K562 (cell line): ENCODE measurements around the gene BRD7. TPM values are rescaled to one million over a fixed set of nuclear protein-coding genes. Genes with fewer than 3 reads are reported as not detected.

Source experiments
- CHAMP1 ChIP-seq: fragments of 450-650 bp; IDR thresholded peaks from 2 replicates; pipeline ENCODE4 v1.6.1; 2016; ENCODE audit warnings: mild to moderate bottlenecking
- E4F1 ChIP-seq: fragments of 250-450 bp; sonication (Bioruptor Pico); IDR thresholded peaks from 2 replicates; pipeline ENCODE4 v1.5.0; 2021; ENCODE audit warnings: mild to moderate bottlenecking, borderline replicate concordance
- FOS ChIP-seq: IDR thresholded peaks from 3 replicates; pipeline ENCODE4 v1.6.1; 2011; ENCODE audit not compliant: insufficient read length; ENCODE audit errors: extremely low read depth
- MEIS2 ChIP-seq: fragments of 450-650 bp; IDR thresholded peaks from 2 replicates; pipeline ENCODE4 v1.6.1; 2014; ENCODE audit warnings: mild to moderate bottlenecking; ENCODE audit not compliant: partially characterized antibody
- MTA1 ChIP-seq: fragments of 450-650 bp; IDR thresholded peaks from 2 replicates; pipeline ENCODE4 v1.6.1; 2017; ENCODE audit warnings: borderline replicate concordance
- POLR2AphosphoS2 ChIP-seq: IDR thresholded peaks from 2 replicates; pipeline ENCODE4 v1.6.1; 2012; ENCODE audit warnings: low read length, improper control_type of control experiment
- POLR2G ChIP-seq: fragments of 200-400 bp; formaldehyde crosslinking; IDR thresholded peaks from 2 replicates; pipeline ENCODE4 v1.6.1; 2017; ENCODE audit warnings: low read depth, mild to moderate bottlenecking, antibody characterized with exemption, low read length, moderate library complexity
- PTTG1 ChIP-seq: fragments of 450-650 bp; IDR thresholded peaks from 2 replicates; pipeline ENCODE4 v1.6.1; 2016; ENCODE audit warnings: low read depth, mild to moderate bottlenecking, missing genetic modification characterization, missing compliant biosample characterization
- TAF9B ChIP-seq: fragments of 450-650 bp; IDR thresholded peaks from 2 replicates; pipeline ENCODE4 v1.6.1; 2018; ENCODE audit warnings: mild to moderate bottlenecking; ENCODE audit not compliant: partially characterized antibody
- TFAP4 ChIP-seq: sonication (generic); formaldehyde crosslinking; IDR thresholded peaks from 2 replicates; pipeline ENCODE4 v1.8.0; 2022; ENCODE audit warnings: missing genetic modification reagents, mild to moderate bottlenecking, moderate library complexity, borderline replicate concordance
- ZC3H11A ChIP-seq: IDR thresholded peaks from 2 replicates; pipeline ENCODE4 v1.6.1; 2012; ENCODE audit warnings: low read depth, low read length, improper control_type of control experiment
- ZFP1 ChIP-seq: fragments of 450-650 bp; formaldehyde crosslinking; IDR thresholded peaks from 2 replicates; pipeline ENCODE4 v1.4.0; 2020; ENCODE audit warnings: mild to moderate bottlenecking, mixed read lengths
- ZKSCAN8 ChIP-seq: fragments of 200-800 bp; sonication (Bioruptor generic); IDR thresholded peaks from 2 replicates; pipeline ENCODE4 v1.6.1; 2016; ENCODE audit warnings: missing genetic modification characterization, missing compliant biosample characterization
- ZMIZ1 ChIP-seq, 2 experiments: fragments of 150-350 bp in 1 of 2; IDR thresholded peaks; 2 replicates each; pipeline ENCODE4 v1.6.1; 2012 to 2016; ENCODE audit warnings: low read depth in 2 of 2, low read length in 2 of 2, mild to moderate bottlenecking in 1 of 2, moderate library complexity in 1 of 2
- ZNF639 ChIP-seq, 2 experiments: fragments of 200-800 bp in 1 of 2; sonication (Bioruptor generic) in 1 of 2; sonication (generic) in 1 of 2; formaldehyde crosslinking in 1 of 2; IDR thresholded peaks in 1 of 2; conservative IDR thresholded peaks in 1 of 2; 2 replicates each; pipeline versions ENCODE4 v1.5.0 to v1.6.1; 2016 to 2020; ENCODE audit warnings: missing compliant biosample characterization in 1 of 2, missing genetic modification characterization in 1 of 2, missing genetic modification reagents in 1 of 2
- ZNF695 ChIP-seq: fragments of 450-650 bp; formaldehyde crosslinking; IDR thresholded peaks from 2 replicates; pipeline ENCODE4 v1.4.0; 2020; ENCODE audit warnings: mild to moderate bottlenecking, moderate library complexity
- ZNF785 ChIP-seq: fragments of 250-450 bp; sonication (Bioruptor Pico); IDR thresholded peaks from 2 replicates; pipeline ENCODE4 v1.4.0; 2020; ENCODE audit warnings: mild to moderate bottlenecking
- polyA plus RNA-seq, 8 experiments: library from polyadenylated mRNA; depleted of rRNA in 4 of 8; stranded (reverse) in 5 of 8; unstranded in 3 of 8; fragments of >200 nt; fragmentation: Nextera tagmentation in 2 of 8; fragmentation: Illumina TruSeq in 1 of 8; extraction: Ambion mirVana in 2 of 8; extraction: Trizol in 1 of 8; gene quantifications; 2 replicates each; pipeline versions ENCODE4 v1.2.1 to v1.2.3, GENCODE V29; 2011 to 2014; ENCODE audit warnings: inconsistent platforms in 1 of 8, missing spikeins in 1 of 8
- total RNA-seq, 7 experiments: library from RNA; depleted of rRNA in 6 of 7; stranded (reverse); fragments of >200 nt in 6 of 7; fragmentation: Illumina TruSeq in 2 of 7; extraction: Trizol in 2 of 7; gene quantifications; 2 replicates each; pipeline versions ENCODE4 v1.2.1 to v1.2.3, GENCODE V29; 2011 to 2021; ENCODE audit warnings: low replicate concordance in 1 of 7

Gene BRD7
- total and polyA plus RNA-seq, 9 of the 15 experiments (the other 6 are each of a cell fraction or from before 2014, with no cell fraction given), result 20.6 to 101 (median 68.7) TPM

GRCh38 chr16:50311891-50312501 is 56.8 kb downstream of the BRD7 start (continued):
- TF ChIP-seq ZNF639 (CRISPR knock-in tag; conservative IDR thresholded peaks at IDR 0.05 in 1 of 2, IDR thresholded peaks at IDR 0.05 in 1 of 2) (no peak), ZFP1 (CRISPR knock-in tag) (no peak), TAF9B (no peak), ZC3H11A (no peak), TFAP4 (CRISPR knock-in tag) (no peak), ZNF695 (no peak), POLR2G (peak; percentile 66), PTTG1 (tag) (no peak), ZMIZ1 (IDR thresholded peaks at IDR 0.05; ENCODE audit: low read depth in 2 of 2, low read length in 2 of 2) (no peak), ZNF785 (CRISPR knock-in tag) (no peak), E4F1 (CRISPR knock-in tag) (no peak), MTA1 (no peak), CHAMP1 (no peak), FOS (no peak), MEIS2 (no peak), ZKSCAN8 (CRISPR knock-in tag) (no peak), POLR2AphosphoS2 (0 out of 2 replicates have a peak, but pooled peaks have one; percentile 14)
